HG03135 (cell line): ENCODE data around the gene CFB.
"Not testable (repeated sequence)": the region's sequence is repeated elsewhere in the genome, so short reads cannot be mapped to it uniquely, and the experiment has no call there.

ENCODE experiments used
- ATAC-seq: cut with Tn5 transposase; IDR thresholded peaks from one replicate; pipeline ENCODE4 v1.9.1; 2021; ENCODE audit warnings: mild to moderate bottlenecking, moderate library complexity; ENCODE audit not compliant: unreplicated experiment

Gene CFB

DNA sequence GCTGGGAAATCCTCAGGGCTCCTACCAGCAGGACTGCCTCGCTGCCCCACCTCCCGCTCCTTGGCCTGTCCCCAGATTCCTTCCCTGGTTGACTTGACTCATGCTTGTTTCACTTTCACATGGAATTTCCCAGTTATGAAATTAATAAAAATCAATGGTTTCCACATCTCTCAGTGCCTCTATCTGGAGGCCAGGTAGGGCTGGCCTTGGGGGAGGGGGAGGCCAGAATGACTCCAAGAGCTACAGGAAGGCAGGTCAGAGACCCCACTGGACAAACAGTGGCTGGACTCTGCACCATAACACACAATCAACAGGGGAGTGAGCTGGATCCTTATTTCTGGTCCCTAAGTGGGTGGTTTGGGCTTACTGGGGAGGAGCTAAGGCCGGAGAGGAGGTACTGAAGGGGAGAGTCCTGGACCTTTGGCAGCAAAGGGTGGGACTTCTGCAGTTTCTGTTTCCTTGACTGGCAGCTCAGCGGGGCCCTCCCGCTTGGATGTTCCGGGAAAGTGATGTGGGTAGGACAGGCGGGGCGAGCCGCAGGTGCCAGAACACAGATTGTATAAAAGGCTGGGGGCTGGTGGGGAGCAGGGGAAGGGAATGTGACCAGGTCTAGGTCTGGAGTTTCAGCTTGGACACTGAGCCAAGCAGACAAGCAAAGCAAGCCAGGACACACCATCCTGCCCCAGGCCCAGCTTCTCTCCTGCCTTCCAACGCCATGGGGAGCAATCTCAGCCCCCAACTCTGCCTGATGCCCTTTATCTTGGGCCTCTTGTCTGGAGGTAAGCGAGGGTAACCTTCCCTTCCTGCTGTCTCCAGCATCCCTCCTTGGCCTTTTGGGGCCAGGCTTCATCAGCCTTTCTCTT, at the start of gene CFB:
CFB (plus strand) TSS at position 589 of the 863 bp plus-strand sequence; CDS start at position 716, 127 bp downstream.
- ATAC-seq, result no peak

DNA sequence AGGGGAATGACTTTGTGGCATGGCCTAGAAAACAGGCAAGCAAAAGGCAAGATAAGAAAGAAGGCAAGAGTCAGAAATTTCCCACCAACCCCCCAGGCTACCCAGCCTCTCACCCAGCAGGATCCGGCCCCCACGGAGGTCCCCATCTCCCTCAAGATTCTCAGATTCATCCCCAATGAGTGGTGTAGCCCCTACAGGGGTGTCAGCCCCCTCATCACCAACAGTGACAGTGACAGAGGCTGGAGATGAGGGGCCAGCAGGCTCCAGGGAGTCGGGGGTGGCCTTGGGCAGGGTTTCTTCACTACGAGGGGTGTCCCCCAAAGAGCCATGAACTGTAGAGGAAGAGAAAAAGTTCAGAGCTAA, 49.4 kb upstream of the CFB start:
- no peak for ATAC-seq

DNA sequence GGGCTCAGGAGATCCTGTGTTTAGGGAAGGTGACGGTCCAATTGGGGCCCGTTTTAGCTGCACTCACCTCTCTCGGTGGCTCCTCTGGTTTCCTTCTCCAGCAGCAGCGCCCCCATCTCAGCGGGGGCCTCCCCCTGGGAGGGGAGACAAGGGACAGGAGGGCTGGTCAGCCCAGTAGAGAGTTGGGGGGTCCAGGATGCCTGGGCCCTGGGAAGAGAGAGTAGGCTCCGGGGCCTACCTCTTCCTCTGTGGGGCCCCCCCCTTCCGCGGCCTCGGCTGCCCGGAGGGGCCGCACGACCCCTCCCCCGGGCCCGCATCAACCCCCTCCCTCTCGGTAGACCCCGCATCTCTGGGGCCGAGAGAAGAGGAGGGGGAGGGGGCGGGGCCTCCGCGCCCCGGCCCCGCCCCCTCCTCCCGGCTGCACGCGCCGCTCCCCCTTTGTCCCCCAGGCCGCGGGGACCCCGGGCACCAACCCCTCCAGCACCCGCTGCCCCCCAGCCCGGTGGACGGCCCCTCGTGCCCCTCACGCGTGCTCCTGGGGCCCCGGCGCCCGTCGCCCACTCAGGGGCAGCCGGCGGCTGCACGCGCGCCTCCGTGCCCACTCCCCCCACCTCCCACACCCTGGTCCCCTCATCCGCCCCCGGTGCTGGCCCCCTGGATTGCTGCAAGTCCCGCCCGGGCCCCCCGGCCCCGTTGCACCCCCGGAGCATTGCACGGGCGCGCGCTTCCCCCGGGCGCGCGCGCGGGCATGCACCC, 48.9 kb upstream of the CFB start:
- no peak for ATAC-seq

DNA sequence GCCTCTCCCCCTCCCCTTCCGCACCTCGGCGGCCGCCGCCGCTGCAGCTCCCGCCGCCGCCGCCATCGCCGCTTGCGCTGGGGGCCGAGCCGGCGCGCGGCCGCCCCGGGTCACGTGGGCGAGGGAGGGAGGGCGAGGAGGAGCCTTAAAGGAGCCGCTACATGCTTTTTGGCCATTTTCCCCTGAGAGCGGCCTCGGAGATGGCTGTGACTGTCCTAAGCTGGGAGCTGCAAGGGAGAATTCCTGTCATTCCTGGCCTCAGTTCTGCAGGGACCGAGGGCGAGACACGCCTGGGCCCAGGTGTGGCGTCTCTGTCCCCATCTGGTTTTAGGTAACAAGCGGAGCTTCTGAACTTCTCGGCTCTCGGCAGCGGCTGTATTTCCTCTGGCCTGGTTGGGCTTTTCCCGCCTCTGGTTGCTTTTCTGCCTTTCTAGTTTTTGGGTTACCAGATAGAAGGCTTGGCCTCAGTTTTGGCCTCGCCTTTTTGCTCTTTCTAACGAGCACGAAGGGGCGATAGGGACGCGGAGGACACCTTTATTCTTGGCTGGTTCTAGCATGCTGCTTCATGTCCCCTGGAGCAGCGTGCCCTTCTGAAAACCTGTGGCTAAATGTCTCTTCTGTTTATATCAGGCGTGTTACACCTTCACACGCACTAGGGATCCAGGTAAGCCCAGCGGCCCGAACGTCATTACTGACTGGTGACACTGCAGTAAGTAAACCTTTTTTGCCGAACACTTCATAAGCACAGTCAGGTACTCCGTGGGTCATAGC, 48.1 kb upstream of the CFB start, which contains the start of gene EHMT2:
EHMT2 (minus strand) TSS at position 87 of the 771 bp plus-strand sequence; CDS start at position 66, 21 bp downstream.
- peak; percentile 44 for ATAC-seq

DNA sequence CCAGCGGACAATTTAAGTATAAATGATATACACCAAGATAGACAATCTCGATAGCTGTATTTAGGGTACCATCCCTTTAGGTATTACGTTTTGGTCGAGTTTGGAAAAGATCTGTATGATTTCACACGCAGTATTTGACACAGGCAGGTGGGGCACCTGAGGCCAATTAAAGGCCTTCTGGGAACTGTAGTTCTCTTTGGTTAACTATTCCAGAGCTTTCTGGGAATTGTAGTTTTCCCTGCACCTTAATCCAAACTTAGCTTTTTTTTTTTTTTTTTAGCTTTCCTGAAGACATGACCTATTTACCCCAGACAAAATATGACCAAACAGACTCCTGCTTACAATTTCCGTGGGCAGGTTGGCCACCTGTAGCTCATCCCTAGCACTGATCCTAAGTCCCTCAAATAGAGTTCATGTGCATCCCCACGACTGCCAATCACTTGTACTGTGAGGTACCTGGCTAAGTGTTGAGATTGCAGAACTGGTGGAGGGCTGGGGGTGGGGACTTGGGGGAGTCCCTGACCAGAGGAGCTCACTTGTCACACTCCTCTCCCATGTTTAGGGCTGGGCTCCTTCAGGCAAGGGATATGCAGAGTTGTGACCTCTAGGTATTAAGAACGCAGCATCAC, 47.4 kb upstream of the CFB start:
- peak; percentile 22 for ATAC-seq

DNA sequence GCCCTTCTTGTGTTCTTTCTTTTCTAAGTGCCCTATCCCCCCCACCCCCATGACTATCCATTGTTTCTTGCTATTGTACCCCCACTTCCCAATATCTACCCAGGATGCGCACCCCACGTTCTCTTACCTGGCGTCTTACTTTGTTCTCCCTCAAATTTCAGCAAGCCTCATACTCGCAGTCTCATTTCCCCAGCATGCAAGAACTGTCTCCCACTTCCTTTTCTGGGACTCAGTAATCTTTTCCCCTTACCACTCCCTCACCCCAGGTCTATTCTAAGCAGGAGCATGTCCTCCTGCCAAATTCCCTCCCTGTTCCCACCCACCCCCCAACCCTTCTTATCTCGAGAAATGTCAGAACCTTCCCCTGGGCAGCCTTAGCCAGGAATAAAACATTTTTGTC, 46.7 kb upstream of the CFB start:
- ATAC-seq, result no peak

- ATAC-seq, result no peak
Measured at GRCh38 chr6:31899882-31900722, 45.8 kb upstream of the CFB start.

- no peak for ATAC-seq
Measured at GRCh38 chr6:31900917-31901414, 44.9 kb upstream of the CFB start.

DNA sequence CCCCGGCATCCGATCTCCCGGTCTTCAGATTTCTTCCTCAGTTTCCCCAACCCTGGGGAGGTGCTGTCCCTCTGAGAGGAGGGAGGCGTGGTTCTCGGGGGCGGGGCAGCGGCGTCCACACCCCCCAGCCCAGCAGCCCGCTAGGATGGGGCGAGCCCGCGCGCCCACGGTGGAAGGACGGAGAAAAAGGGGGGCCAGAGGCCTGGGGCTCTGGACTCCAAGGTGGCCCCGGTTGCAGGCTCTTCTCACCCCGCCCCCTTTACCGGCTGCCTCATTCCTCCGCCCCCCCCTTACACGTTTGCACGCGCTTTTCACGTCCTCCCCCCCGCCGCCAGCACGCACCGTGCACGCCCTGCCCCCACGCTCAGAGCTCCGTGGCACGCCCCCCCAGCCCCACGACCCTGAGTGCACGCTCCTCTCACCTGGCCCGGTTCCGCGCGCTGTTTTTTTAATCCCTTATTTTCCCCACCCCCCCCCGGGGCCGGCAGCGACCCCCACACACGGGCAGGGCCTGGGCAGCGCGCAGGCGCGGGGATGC, 44.4 kb upstream of the CFB start:
- ATAC-seq, result no peak

DNA sequence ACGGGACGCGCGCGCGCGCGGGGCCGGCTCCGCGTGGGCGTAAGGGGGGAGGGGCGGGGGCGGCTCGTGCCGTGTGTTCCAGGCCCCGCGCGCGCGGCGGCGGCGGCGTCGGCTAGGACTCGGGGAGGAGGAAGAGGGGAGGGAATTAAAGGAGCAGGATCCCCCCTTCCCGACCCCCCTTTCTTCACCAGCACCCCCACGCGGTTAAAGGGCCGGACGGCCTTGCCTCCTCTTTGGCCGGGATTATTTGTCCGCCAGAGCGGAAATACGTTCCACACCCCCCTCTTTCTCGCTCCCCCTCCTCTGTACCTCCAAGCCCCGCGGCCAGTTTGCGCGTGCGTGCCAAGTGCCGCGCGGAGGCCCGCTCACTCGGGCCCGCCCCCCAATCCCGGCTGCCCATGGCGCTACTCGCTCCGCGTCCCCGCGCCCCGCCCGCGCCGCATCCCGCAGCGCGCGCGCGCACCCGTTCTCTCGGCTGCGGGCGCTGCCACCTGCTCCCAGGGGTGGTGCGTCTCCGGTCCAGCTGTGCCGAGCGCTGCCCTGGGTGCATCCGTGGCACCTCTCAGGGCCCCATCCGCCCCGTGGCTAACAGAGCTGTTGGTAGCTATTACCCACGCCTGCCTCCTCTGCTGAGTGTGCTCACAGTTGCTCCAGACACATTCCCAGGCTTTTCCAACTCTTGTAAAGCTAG, 43.8 kb upstream of the CFB start, which contains the start of gene ZBTB12:
ZBTB12 (minus strand) TSS at position 134 of the 691 bp plus-strand sequence. CDS start 781 bp downstream, outside the sequence.
- ATAC-seq, result no peak

DNA sequence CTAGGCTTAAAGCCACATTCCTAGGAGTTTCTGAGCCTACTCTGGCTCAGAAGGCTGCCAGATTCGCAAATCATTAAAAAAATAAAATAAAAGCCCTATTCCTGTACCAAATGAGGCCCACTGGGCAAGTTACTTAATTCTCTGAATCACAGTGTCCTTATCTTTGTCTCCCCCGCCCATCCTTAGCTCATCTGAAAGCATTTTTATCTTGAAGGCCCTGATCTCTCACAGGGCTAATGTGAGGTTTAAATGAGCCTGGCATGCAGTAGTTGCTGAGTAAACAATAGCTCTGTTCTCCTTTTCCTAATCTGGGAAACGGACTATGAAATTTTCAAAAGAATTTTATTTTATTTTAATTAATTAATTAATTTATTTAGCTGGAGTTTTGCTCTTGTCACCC, 41.9 kb upstream of the CFB start:
- no peak for ATAC-seq

GRCh38 chr6:31905041-31905440, 40.9 kb upstream of the CFB start:
- ATAC-seq, result no peak

DNA sequence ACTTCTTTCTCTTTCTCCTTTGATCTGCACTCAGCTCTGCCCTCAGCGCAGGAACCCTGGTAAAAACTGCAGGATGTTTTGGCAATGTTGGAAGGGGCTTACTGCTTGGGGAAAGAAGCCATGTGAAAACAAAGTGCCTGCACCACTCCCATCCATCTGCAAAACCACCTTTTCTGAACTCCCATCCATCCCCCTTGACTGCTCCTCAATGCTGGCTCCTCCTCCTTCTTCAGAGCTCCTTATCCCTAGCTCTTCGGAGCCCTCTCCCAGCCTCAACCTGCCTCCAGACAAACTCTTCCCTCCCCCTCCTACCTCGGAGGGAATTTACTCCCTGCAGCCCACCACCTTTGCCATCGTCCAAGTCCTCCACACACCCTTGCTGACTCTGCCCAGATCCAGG, 39.8 kb upstream of the CFB start:
- ATAC-seq, result no peak

- ATAC-seq, result not testable (repeated sequence)
Measured at GRCh38 chr6:31906727-31907126, 39.2 kb upstream of the CFB start.

- ATAC-seq, result no peak
Measured at GRCh38 chr6:31907158-31907813, 38.6 kb upstream of the CFB start.

- not testable (repeated sequence) for ATAC-seq
Measured at GRCh38 chr6:31908255-31908654, 37.6 kb upstream of the CFB start.

GRCh38 chr6:31908791-31909190, 37.1 kb upstream of the CFB start:
- peak; percentile 70 for ATAC-seq

- not testable (repeated sequence) for ATAC-seq
Measured at GRCh38 chr6:31909298-31909697, 36.6 kb upstream of the CFB start.
